ENCODE data around the gene FDX2.

GRCh38 chr19:10353793-10354391 is 38.1 kb upstream of the FDX2 start:
- TF ChIP-seq CTCF (conservative IDR thresholded peaks at IDR 0.05) (no peak), ZFX (IDR thresholded peaks at IDR 0.05) (no peak)

All from C4-2B (cell line).